PC-9 (cell line): ENCODE results near the gene CCNC. TPM values are rescaled to one million over a fixed set of nuclear protein-coding genes. Genes with fewer than 3 reads are reported as not detected.

ENCODE experiments used
- BruUV-seq: library from RNA; stranded (reverse); fragments of 400-500 nt; replicated peaks from 2 replicates; lab custom pipeline; 2021; lab: Mats Ljungman, UMichigan
- CTCF ChIA-PET: fragments of 300-600 bp; sonication (Branson Sonifier 250); formaldehyde crosslinking; loops from one replicate; lab custom pipeline; 2022; ENCODE audit warnings: antibody characterized with exemption; lab: Charles Lee
- POLR2A ChIA-PET: fragments of 300-600 bp; sonication (Branson Sonifier 250); formaldehyde crosslinking; loops from one replicate; lab custom pipeline; 2022; ENCODE audit warnings: antibody characterized with exemption; ENCODE audit not compliant: unreplicated experiment; lab: Charles Lee
- DNase-seq, 2 experiments: peaks; one replicate each; pipeline versions ENCODE4 v3.0.0 to v3.0.0-alpha.2; 2015 to 2022; ENCODE audit warnings: mixed read lengths in 1 of 2
- H2AFZ ChIP-seq: fragments of 200-600 bp; sonication (generic); 2 replicates; pipeline ENCODE4 v1.8.1; 2017; ENCODE audit warnings: antibody characterized with exemption
- H3F3A ChIP-seq: fragments of 200-600 bp; sonication (generic); 2 replicates; pipeline ENCODE4 v1.8.1; 2017; ENCODE audit warnings: antibody characterized with exemption, mild to moderate bottlenecking, low read depth; ENCODE audit not compliant: insufficient read depth
- H3K27ac ChIP-seq: fragments of 200-600 bp; sonication (generic); 2 replicates; pipeline ENCODE4 v1.6.1; 2016; ENCODE audit warnings: mixed run types
- H3K27me3 ChIP-seq: fragments of 200-600 bp; sonication (generic); 2 replicates; pipeline ENCODE4 v1.6.1; 2016; ENCODE audit warnings: low read depth, mixed run types; ENCODE audit not compliant: insufficient read depth
- H3K36me3 ChIP-seq: fragments of 200-600 bp; sonication (generic); 2 replicates; pipeline ENCODE4 v1.6.1; 2016; ENCODE audit warnings: low read depth, mixed run types
- H3K4me1 ChIP-seq: fragments of 200-600 bp; sonication (generic); replicated peaks from 2 replicates; pipeline ENCODE4 v1.6.1; 2016; ENCODE audit warnings: mixed run types; ENCODE audit not compliant: insufficient read depth
- H3K4me2 ChIP-seq: fragments of 200-600 bp; sonication (generic); 2 replicates; pipeline ENCODE4 v1.6.1; 2017; ENCODE audit warnings: mixed run types
- H3K4me3 ChIP-seq: fragments of 200-600 bp; sonication (generic); 2 replicates; pipeline ENCODE4 v1.6.1; 2016; ENCODE audit warnings: mixed run types
- H3K79me2 ChIP-seq: fragments of 200-600 bp; sonication (generic); 2 replicates; pipeline ENCODE4 v1.6.1; 2017; ENCODE audit warnings: low read depth, mixed run types
- H3K9me2 ChIP-seq: fragments of 200-600 bp; sonication (generic); 2 replicates; pipeline ENCODE4 v1.8.1; 2017; ENCODE audit warnings: mild to moderate bottlenecking; ENCODE audit not compliant: insufficient read depth
- H3K9me3 ChIP-seq: fragments of 200-600 bp; sonication (generic); 2 replicates; pipeline ENCODE4 v1.8.1; 2016; ENCODE audit warnings: low read depth; ENCODE audit not compliant: insufficient read depth
- H4K20me1 ChIP-seq: fragments of 200-600 bp; sonication (generic); 2 replicates; pipeline ENCODE4 v1.8.1; 2017; ENCODE audit not compliant: insufficient read depth
- EZH2 ChIP-seq: fragments of 200-600 bp; sonication (generic); IDR thresholded peaks from 2 replicates; pipeline ENCODE4 v1.8.0; 2017; ENCODE audit warnings: antibody characterized with exemption, low read depth
- intact Hi-C: fragments of 100-400 bp; cut with micrococcal nuclease; formaldehyde crosslinking; loops from one replicate; pipeline ENCODE4 v1.10.0; 2022; ENCODE audit not compliant: unreplicated experiment
- total RNA-seq: library from RNA; stranded (reverse); gene quantifications from 2 replicates; pipeline ENCODE4 v1.2.3, GENCODE V29; 2021
- TF ChIP-seq, protein P1 (sequence below): fragments of 200-600 bp; sonication (generic); conservative IDR thresholded peaks from 2 replicates; pipeline ENCODE4 v1.6.1; 2017; ENCODE audit warnings: mixed run types, antibody characterized with exemption, mild to moderate bottlenecking, moderate library complexity

CCNC gene
- total RNA-seq, 1 experiment from 2014 or later, result 83.7 TPM

DNA sequence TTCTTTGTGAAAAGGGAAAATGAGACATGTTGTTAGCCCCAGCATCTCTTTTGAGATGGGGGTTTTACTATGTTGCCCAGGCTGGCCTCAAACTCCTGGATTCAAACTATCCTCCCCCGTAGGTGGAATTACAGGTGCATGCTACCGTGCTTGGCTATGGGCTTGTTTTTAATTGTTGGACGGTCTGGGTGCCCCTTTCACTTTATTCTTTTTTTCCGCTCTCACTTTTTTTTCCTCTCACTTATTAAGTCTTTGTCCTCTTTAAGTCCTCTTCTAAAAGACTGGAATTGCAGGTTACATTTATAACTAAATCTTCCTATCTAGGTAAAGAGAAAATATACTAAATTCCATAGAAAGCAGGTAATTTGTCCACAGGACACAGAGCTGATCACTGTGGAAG, 19.3 kb upstream of the CCNC start:
- Histone ChIP-seq H3K4me3 (no peak overlapping the region), H3F3A (no peaks in the 10 kb centered on the region), H3K4me2 (no peak overlapping the region), H3K9me2 (no peaks in the 10 kb centered on the region), H4K20me1 (no peaks in the 10 kb centered on the region), H3K27ac (no peak overlapping the region), H3K9me3 (no peaks in the 10 kb centered on the region), H3K79me2 (no peaks in the 10 kb centered on the region), H2AFZ (no peak overlapping the region), H3K36me3 (no peaks in the 10 kb centered on the region), H3K27me3 (peaks cover 20% of the 10 kb centered on the region), H3K4me1 (no peaks in the 10 kb centered on the region)
- intact Hi-C loops, result no loop called here
- ChIA-PET CTCF (no interaction called here), POLR2A (no interaction called here)
- no TSS peak for BruUV-seq
- no peak for DNase-seq
- TF ChIP-seq, protein P1, sequence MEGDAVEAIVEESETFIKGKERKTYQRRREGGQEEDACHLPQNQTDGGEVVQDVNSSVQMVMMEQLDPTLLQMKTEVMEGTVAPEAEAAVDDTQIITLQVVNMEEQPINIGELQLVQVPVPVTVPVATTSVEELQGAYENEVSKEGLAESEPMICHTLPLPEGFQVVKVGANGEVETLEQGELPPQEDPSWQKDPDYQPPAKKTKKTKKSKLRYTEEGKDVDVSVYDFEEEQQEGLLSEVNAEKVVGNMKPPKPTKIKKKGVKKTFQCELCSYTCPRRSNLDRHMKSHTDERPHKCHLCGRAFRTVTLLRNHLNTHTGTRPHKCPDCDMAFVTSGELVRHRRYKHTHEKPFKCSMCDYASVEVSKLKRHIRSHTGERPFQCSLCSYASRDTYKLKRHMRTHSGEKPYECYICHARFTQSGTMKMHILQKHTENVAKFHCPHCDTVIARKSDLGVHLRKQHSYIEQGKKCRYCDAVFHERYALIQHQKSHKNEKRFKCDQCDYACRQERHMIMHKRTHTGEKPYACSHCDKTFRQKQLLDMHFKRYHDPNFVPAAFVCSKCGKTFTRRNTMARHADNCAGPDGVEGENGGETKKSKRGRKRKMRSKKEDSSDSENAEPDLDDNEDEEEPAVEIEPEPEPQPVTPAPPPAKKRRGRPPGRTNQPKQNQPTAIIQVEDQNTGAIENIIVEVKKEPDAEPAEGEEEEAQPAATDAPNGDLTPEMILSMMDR, result no peak
- TF ChIP-seq EZH2, result no peak

- Histone ChIP-seq H3K9me2 (no peaks in the 10 kb centered on the region), H3K4me2 (no peak overlapping the region), H3K4me1 (no peaks in the 10 kb centered on the region), H3K27me3 (no peaks in the 10 kb centered on the region), H3F3A (no peaks in the 10 kb centered on the region), H3K27ac (no peak overlapping the region), H3K4me3 (no peak overlapping the region), H3K9me3 (no peaks in the 10 kb centered on the region), H2AFZ (no peak overlapping the region), H3K36me3 (no peaks in the 10 kb centered on the region), H3K79me2 (no peaks in the 10 kb centered on the region), H4K20me1 (no peaks in the 10 kb centered on the region)
- ChIA-PET CTCF (no interaction called here), POLR2A (no interaction called here)
- TF ChIP-seq EZH2, result no peak
- TF ChIP-seq, protein P1, result no peak
- peak in 1 of 2 experiments; percentile 44 for DNase-seq
- no TSS peak for BruUV-seq
- intact Hi-C loops, result no loop called here
Measured at GRCh38 chr6:99579781-99580180, 11.3 kb upstream of the CCNC start.

- Histone ChIP-seq H3K4me2 (no peak overlapping the region), H2AFZ (no peak overlapping the region), H3K27me3 (no peaks in the 10 kb centered on the region), H4K20me1 (no peaks in the 10 kb centered on the region), H3F3A (no peaks in the 10 kb centered on the region), H3K36me3 (no peaks in the 10 kb centered on the region), H3K9me3 (no peaks in the 10 kb centered on the region), H3K4me3 (no peak overlapping the region), H3K27ac (no peak overlapping the region), H3K4me1 (no peaks in the 10 kb centered on the region), H3K9me2 (no peaks in the 10 kb centered on the region), H3K79me2 (no peaks in the 10 kb centered on the region)
- no TSS peak for BruUV-seq
- no peak for TF ChIP-seq EZH2
- TF ChIP-seq, protein P1, result no peak
- ChIA-PET POLR2A (no interaction called here), CTCF (no interaction called here)
- no peak for DNase-seq
- intact Hi-C loops, result no loop called here
Measured at GRCh38 chr6:99575544-99576227, 7.2 kb upstream of the CCNC start.
